ENCODE data around the gene URM1. TPM values are rescaled to one million over a fixed set of nuclear protein-coding genes. Genes with fewer than 3 reads are reported as not detected.

The URM1 gene
- total RNA-seq, 3 donors from 2014 or later = 49.3 to 57.9 (median 51.8) TPM

GRCh38 chr9:128438343-128439109, 67.4 kb downstream of the URM1 start:
- peak; percentile 91 for TF ChIP-seq CTCF (IDR thresholded peaks at IDR 0.05)
- Histone ChIP-seq H3K9me3 (no peaks in the 10 kb centered on the region), H3K4me3 (no peak overlapping the region), H3K36me3 (ENCODE audit: low read depth) (no peaks in the 10 kb centered on the region), H3K4me1 (ENCODE audit: low read depth) (no peaks in the 10 kb centered on the region)
- intact Hi-C loops (cut with DNase I, micrococcal nuclease) = no loop called here
- DNase-seq (peak; percentile 86 to 92 (median 91)), ATAC-seq (peak; percentile 100)

GRCh38 chr9:128439273-128439672, 68.1 kb downstream of the URM1 start:
- H3K4me3 ChIP-seq = no peak overlapping the region
- ATAC-seq (no peak), DNase-seq (no peak)
- no peaks in the 10 kb centered on the region for H3K36me3 ChIP-seq (ENCODE audit: low read depth)
- intact Hi-C loops (cut with DNase I, micrococcal nuclease) = no loop called here
- no peak for TF ChIP-seq CTCF (IDR thresholded peaks at IDR 0.05)
- H3K9me3 ChIP-seq = no peaks in the 10 kb centered on the region
- H3K4me1 ChIP-seq (ENCODE audit: low read depth) = no peaks in the 10 kb centered on the region

Small RNAs within 50 kb of the gene (microRNA-seq; reads per million reads assigned to microRNA genes)
- not detected for gene MIR219B

Other genes starting within 250 kb of the URM1 start
- 10 to 100 TPM; 65.3 to 99.7 (median 90.6) TPM for gene PTGES2, start 243.6 kb upstream of the URM1 start, total RNA-seq
- 100 to 1,000 TPM in 1 of 3 donors, 10 to 100 TPM in 2; 16.8 to 456 (median 20.5) TPM for gene LCN2, start 221.9 kb upstream of the URM1 start, total RNA-seq
- gene BBLN, start 211.1 kb upstream of the URM1 start, total RNA-seq = 10 to 100 TPM; 33.7 to 46.8 (median 37.6) TPM
- 100 to 1,000 TPM in 2 of 3 donors, 10 to 100 TPM in 1; 88.0 to 176 (median 105) TPM for gene CIZ1, start 179.8 kb upstream of the URM1 start, total RNA-seq
- 10 to 100 TPM in 1 of 3 donors, 1 to 10 TPM in 2; 4.0 to 19.0 (median 6.7) TPM for gene DNM1, start 168.0 kb upstream of the URM1 start, total RNA-seq
- 100 to 1,000 TPM in 1 of 3 donors, 10 to 100 TPM in 2; 90.3 to 118 (median 96.5) TPM for gene GOLGA2, start 95.4 kb upstream of the URM1 start, total RNA-seq
- 10 to 100 TPM; 10.6 to 13.8 (median 11.5) TPM for gene SWI5, start 95.1 kb upstream of the URM1 start, total RNA-seq
- gene TRUB2, start 48.9 kb upstream of the URM1 start, total RNA-seq = 10 to 100 TPM; 18.8 to 27.5 (median 24.3) TPM
- 10 to 100 TPM; 43.2 to 63.9 (median 59.1) TPM for gene COQ4, start 48.5 kb upstream of the URM1 start, total RNA-seq
- 10 to 100 TPM; 36.5 to 46.8 (median 39.9) TPM for gene SLC27A4, start 30.8 kb upstream of the URM1 start, total RNA-seq
- gene CERCAM, start 49.5 kb downstream of the URM1 start, total RNA-seq = 10 to 100 TPM in 2 of 3 donors, 1 to 10 TPM in 1; 4.1 to 20.9 (median 11.5) TPM
- 10 to 100 TPM; 17.1 to 26.1 (median 19.4) TPM for gene ODF2, start 84.6 kb downstream of the URM1 start, total RNA-seq
- 10 to 100 TPM; 25.7 to 35.0 (median 28.0) TPM for gene GLE1, start 133.3 kb downstream of the URM1 start, total RNA-seq
- 100 to 1,000 TPM; 235 to 322 (median 321) TPM for gene SPTAN1, start 181.2 kb downstream of the URM1 start, total RNA-seq

Measured in mucosa of descending colon (tissue), 3 donors.